Astrocyte (in vitro differentiated cells and primary cell): Measurements from ENCODE around the gene IQSEC3. TPM values are rescaled to one million over a fixed set of nuclear protein-coding genes. Genes with fewer than 3 reads are reported as not detected.

Experiments used
- DNase-seq: peaks from one replicate; pipeline ENCODE4 v3.0.0-alpha.2; 2010; ENCODE audit warnings: low read depth
- FAIRE-seq: peaks from 2 replicates; lab custom pipeline; 2011; peaks lifted over from hg19 to GRCh38; lab: Jason Lieb, UNC
- H2AFZ ChIP-seq: 2 replicates; pipeline ENCODE4 v1.6.0; 2012; ENCODE audit warnings: low read depth, low read length, inconsistent platforms
- H3K27ac ChIP-seq: 2 replicates; pipeline ENCODE4 v1.5.1; 2011; ENCODE audit warnings: low read depth, low read length, inconsistent platforms
- H3K27me3 ChIP-seq: 2 replicates; pipeline ENCODE4 v1.6.0; 2011; ENCODE audit warnings: low read length, inconsistent platforms; ENCODE audit not compliant: insufficient read depth
- H3K36me3 ChIP-seq: 2 replicates; pipeline ENCODE4 v1.5.1; 2011; ENCODE audit warnings: low read length, inconsistent platforms; ENCODE audit not compliant: insufficient read depth
- H3K4me1 ChIP-seq: 2 replicates; pipeline ENCODE4 v1.5.1; 2011; ENCODE audit warnings: low read length, inconsistent platforms; ENCODE audit not compliant: insufficient read depth
- H3K4me2 ChIP-seq: 2 replicates; pipeline ENCODE4 v1.6.0; 2012; ENCODE audit warnings: low read length, inconsistent platforms
- H3K4me3 ChIP-seq: 2 replicates; pipeline ENCODE4 v1.5.1; 2011; ENCODE audit warnings: low read depth, mild to moderate bottlenecking, low read length, inconsistent platforms; ENCODE audit not compliant: insufficient read depth
- H3K79me2 ChIP-seq: 2 replicates; pipeline ENCODE4 v1.6.0; 2012; ENCODE audit warnings: mild to moderate bottlenecking, low read length, inconsistent platforms; ENCODE audit not compliant: insufficient read depth
- H3K9ac ChIP-seq: 2 replicates; pipeline ENCODE4 v1.6.0; 2012; ENCODE audit warnings: mild to moderate bottlenecking, low read length, inconsistent platforms
- H3K9me3 ChIP-seq: 2 replicates; pipeline ENCODE4 v1.5.1; 2012; ENCODE audit warnings: low read depth, mild to moderate bottlenecking, low read length, inconsistent platforms; ENCODE audit not compliant: insufficient read depth
- H4K20me1 ChIP-seq: 2 replicates; pipeline ENCODE4 v1.6.0; 2012; ENCODE audit warnings: low read length, inconsistent platforms; ENCODE audit not compliant: insufficient read depth
- H3K27ac Mint-ChIP-seq: one replicate; pipeline ENCODE4 v1.8.0; 2021; ENCODE audit warnings: mild to moderate bottlenecking, mixed read lengths; ENCODE audit not compliant: unreplicated experiment
- H3K27me3 Mint-ChIP-seq: one replicate; pipeline ENCODE4 v1.8.0; 2021; ENCODE audit warnings: low read depth, mixed read lengths; ENCODE audit not compliant: unreplicated experiment
- H3K36me3 Mint-ChIP-seq: one replicate; pipeline ENCODE4 v1.8.0; 2021; ENCODE audit warnings: low read depth, mixed read lengths; ENCODE audit not compliant: unreplicated experiment
- H3K4me1 Mint-ChIP-seq: one replicate; pipeline ENCODE4 v1.8.0; 2021; ENCODE audit warnings: low read depth, mixed read lengths; ENCODE audit not compliant: unreplicated experiment
- H3K4me3 Mint-ChIP-seq: one replicate; pipeline ENCODE4 v1.8.0; 2021; ENCODE audit warnings: mild to moderate bottlenecking, moderate library complexity, mixed read lengths; ENCODE audit not compliant: unreplicated experiment
- H3K9me3 Mint-ChIP-seq: one replicate; pipeline ENCODE4 v1.8.0; 2021; ENCODE audit warnings: mild to moderate bottlenecking, mixed read lengths; ENCODE audit not compliant: unreplicated experiment
- EZH2 ChIP-seq: IDR thresholded peaks from 2 replicates; pipeline ENCODE4 v1.6.1; 2012; ENCODE audit warnings: mild to moderate bottlenecking, low read length, inconsistent platforms; ENCODE audit not compliant: insufficient read depth
- total RNA-seq: library from RNA; stranded (reverse); gene quantifications from 2 replicates; pipeline ENCODE4 v1.2.1, GENCODE V29; 2021
- TF ChIP-seq, protein P1 (sequence below): IDR thresholded peaks from 2 replicates; pipeline ENCODE4 v1.5.1; 2011; ENCODE audit warnings: low read depth, mild to moderate bottlenecking, inconsistent platforms, low read length, moderate library complexity; ENCODE audit not compliant: insufficient read depth

Gene IQSEC3
- total RNA-seq, 1 donor from 2014 or later, result 0.34 TPM

DNA sequence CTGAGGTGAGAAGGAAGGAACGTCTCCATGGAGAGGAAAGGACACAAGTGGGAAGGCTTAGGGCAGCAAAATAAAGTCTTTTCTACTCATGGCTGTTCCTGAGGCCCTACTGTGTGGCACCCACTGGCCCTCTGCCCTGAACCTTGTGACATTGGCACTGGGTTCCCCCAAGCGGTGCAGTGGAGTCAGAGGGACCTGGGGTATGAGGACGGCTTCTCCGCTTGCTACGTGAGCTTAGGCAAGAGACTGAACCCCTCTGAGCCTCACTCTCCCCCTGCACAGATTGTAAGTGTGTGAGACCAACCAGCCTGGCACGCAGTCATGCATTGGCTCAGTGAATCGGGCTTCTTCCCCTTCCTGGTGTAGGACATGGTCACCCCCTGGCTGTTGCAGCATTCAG lies 127.7 kb downstream of the IQSEC3 start:
- Histone ChIP-seq H3K4me1 (no peaks in the 10 kb centered on the region), H3K4me2 (no peak overlapping the region), H3K9me3 (no peaks in the 10 kb centered on the region), H2AFZ (no peak overlapping the region), H3K27ac (no peak overlapping the region), H3K4me3 (no peak overlapping the region), H3K27me3 (peaks cover 17% of the 10 kb centered on the region), H3K9ac (no peak overlapping the region), H3K36me3 (no peaks in the 10 kb centered on the region), H4K20me1 (no peaks in the 10 kb centered on the region), H3K79me2 (no peaks in the 10 kb centered on the region)
- DNase-seq, result no peak
- TF ChIP-seq, protein P1, sequence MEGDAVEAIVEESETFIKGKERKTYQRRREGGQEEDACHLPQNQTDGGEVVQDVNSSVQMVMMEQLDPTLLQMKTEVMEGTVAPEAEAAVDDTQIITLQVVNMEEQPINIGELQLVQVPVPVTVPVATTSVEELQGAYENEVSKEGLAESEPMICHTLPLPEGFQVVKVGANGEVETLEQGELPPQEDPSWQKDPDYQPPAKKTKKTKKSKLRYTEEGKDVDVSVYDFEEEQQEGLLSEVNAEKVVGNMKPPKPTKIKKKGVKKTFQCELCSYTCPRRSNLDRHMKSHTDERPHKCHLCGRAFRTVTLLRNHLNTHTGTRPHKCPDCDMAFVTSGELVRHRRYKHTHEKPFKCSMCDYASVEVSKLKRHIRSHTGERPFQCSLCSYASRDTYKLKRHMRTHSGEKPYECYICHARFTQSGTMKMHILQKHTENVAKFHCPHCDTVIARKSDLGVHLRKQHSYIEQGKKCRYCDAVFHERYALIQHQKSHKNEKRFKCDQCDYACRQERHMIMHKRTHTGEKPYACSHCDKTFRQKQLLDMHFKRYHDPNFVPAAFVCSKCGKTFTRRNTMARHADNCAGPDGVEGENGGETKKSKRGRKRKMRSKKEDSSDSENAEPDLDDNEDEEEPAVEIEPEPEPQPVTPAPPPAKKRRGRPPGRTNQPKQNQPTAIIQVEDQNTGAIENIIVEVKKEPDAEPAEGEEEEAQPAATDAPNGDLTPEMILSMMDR, result no peak
- H3K27ac Mint-ChIP-seq, result no peak overlapping the region
- peaks cover 2% of the 10 kb centered on the region for H3K4me1 Mint-ChIP-seq
- H3K36me3 Mint-ChIP-seq, result peaks cover 16% of the 10 kb centered on the region
- no peak overlapping the region for H3K4me3 Mint-ChIP-seq
- H3K9me3 Mint-ChIP-seq, result peaks cover 7% of the 10 kb centered on the region
- FAIRE-seq, result no peak
- H3K27me3 Mint-ChIP-seq, result peaks cover 62% of the 10 kb centered on the region

- no peak overlapping the region for H3K27ac ChIP-seq
- H3K4me2 ChIP-seq, result no peak overlapping the region
- TF ChIP-seq, protein P1, result no peak
- TF ChIP-seq EZH2, result no peak
- H2AFZ ChIP-seq, result no peak overlapping the region
- no peak overlapping the region for H3K4me3 ChIP-seq
- H3K27me3 ChIP-seq, result peaks cover 22% of the 10 kb centered on the region
- H3K79me2 ChIP-seq, result no peaks in the 10 kb centered on the region
- H3K27ac Mint-ChIP-seq, result no peak overlapping the region
- H3K9me3 ChIP-seq, result no peaks in the 10 kb centered on the region
- no peaks in the 10 kb centered on the region for H3K36me3 ChIP-seq
- FAIRE-seq (no peak), DNase-seq (no peak)
- peaks cover 6% of the 10 kb centered on the region for H3K4me1 Mint-ChIP-seq
- H3K9ac ChIP-seq, result no peak overlapping the region
- no peak overlapping the region for H3K4me3 Mint-ChIP-seq
- no peaks in the 10 kb centered on the region for H4K20me1 ChIP-seq
- H3K27me3 Mint-ChIP-seq, result peaks cover 54% of the 10 kb centered on the region
- H3K9me3 Mint-ChIP-seq, result peaks cover 7% of the 10 kb centered on the region
- H3K36me3 Mint-ChIP-seq, result peaks cover 11% of the 10 kb centered on the region
- peaks cover 4% of the 10 kb centered on the region for H3K4me1 ChIP-seq
These were observed 128.6 kb downstream of the IQSEC3 start for GRCh38 chr12:195156-195555.

DNA sequence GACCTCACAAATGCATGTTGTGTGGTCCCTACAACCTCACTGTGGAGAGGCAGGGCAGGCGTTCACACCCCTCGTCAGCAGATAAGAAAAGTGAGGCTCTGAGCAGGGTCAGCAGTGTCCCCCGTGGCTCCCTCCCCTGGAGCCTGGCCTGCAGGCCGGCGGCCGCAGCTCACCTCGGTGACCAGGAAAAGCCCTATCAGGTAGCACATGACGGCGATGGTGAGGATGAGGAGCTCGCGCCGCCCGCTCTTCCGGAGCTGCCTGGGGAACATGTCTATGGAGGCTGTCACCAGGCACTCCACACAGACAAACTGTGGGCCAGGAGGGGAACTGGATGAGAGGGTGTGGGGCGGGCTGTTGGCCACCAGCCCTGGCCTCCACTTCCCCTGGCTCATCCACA lies 129.4 kb downstream of the IQSEC3 start:
- FAIRE-seq, result no peak
- H3K4me1 ChIP-seq, result peaks cover 4% of the 10 kb centered on the region
- Mint-ChIP-seq H3K4me1 (peaks cover 6% of the 10 kb centered on the region), H3K27me3 (peaks cover 55% of the 10 kb centered on the region), H3K36me3 (peaks cover 10% of the 10 kb centered on the region), H3K9me3 (peaks cover 7% of the 10 kb centered on the region), H3K27ac (no peak overlapping the region), H3K4me3 (no peak overlapping the region)
- TF ChIP-seq EZH2, result no peak
- TF ChIP-seq, protein P1, result no peak
- no peak for DNase-seq
- no peak overlapping the region for H3K9ac ChIP-seq
- peaks cover 24% of the 10 kb centered on the region for H3K27me3 ChIP-seq
- no peaks in the 10 kb centered on the region for H3K9me3 ChIP-seq
- H3K36me3 ChIP-seq, result no peaks in the 10 kb centered on the region
- no peak overlapping the region for H3K4me3 ChIP-seq
- no peaks in the 10 kb centered on the region for H4K20me1 ChIP-seq
- H2AFZ ChIP-seq, result no peak overlapping the region
- no peak overlapping the region for H3K4me2 ChIP-seq
- H3K27ac ChIP-seq, result no peak overlapping the region
- no peaks in the 10 kb centered on the region for H3K79me2 ChIP-seq
